MCF 10A (cell line): Measurements from ENCODE around the gene SLC22A23. TPM values are rescaled to one million over a fixed set of nuclear protein-coding genes. Genes with fewer than 3 reads are reported as not detected.
A peak's percentile ranks its signal among the peaks of the same experiment; 100 is the strongest.

Source experiments
- Bru-seq: library from RNA; stranded (reverse); fragments of 400-500 nt; gene quantifications from one replicate; lab custom pipeline; 2021; lab: Mats Ljungman, UMichigan
- BruChase-seq, 2 experiments: library from RNA; stranded (reverse); fragments of 400-500 nt; gene quantifications; one replicate each; lab custom pipeline; 2021; lab: Mats Ljungman, UMichigan
- BruUV-seq: library from RNA; stranded (reverse); fragments of 400-500 nt; replicated peaks from 2 replicates; lab custom pipeline; 2021; lab: Mats Ljungman, UMichigan
- CTCF ChIA-PET: fragments of 300-600 bp; sonication (Branson Sonifier 250); formaldehyde crosslinking; extraction: SDS; loops from one replicate; lab custom pipeline; 2021; ENCODE audit warnings: antibody characterized with exemption, inconsistent platforms; lab: Yijun Ruan, JAX
- POLR2A ChIA-PET: fragments of 300-600, 350-650 bp; sonication (Branson Sonifier 250); formaldehyde crosslinking; extraction: SDS; loops from one replicate; lab custom pipeline; 2020; ENCODE audit warnings: antibody characterized with exemption, inconsistent platforms; lab: Yijun Ruan, JAX
- DNase-seq: peaks from one replicate; pipeline ENCODE4 v3.0.0-alpha.2; 2018; ENCODE audit not compliant: unreplicated experiment
- H3K27ac Mint-ChIP-seq: one replicate; pipeline ENCODE4 v1.8.0; 2022; ENCODE audit warnings: mild to moderate bottlenecking, low read depth, mixed read lengths; ENCODE audit not compliant: unreplicated experiment
- H3K27me3 Mint-ChIP-seq: one replicate; pipeline ENCODE4 v1.8.0; 2022; ENCODE audit warnings: mixed read lengths; ENCODE audit not compliant: insufficient read depth, unreplicated experiment
- H3K36me3 Mint-ChIP-seq: one replicate; pipeline ENCODE4 v1.8.0; 2022; ENCODE audit warnings: mild to moderate bottlenecking, moderate library complexity, mixed read lengths; ENCODE audit not compliant: insufficient read depth, unreplicated experiment
- H3K4me1 Mint-ChIP-seq: one replicate; pipeline ENCODE4 v1.8.0; 2022; ENCODE audit warnings: mixed read lengths; ENCODE audit not compliant: insufficient read depth, unreplicated experiment
- H3K4me3 Mint-ChIP-seq: one replicate; pipeline ENCODE4 v1.8.0; 2022; ENCODE audit warnings: mild to moderate bottlenecking, moderate library complexity, mixed read lengths; ENCODE audit not compliant: unreplicated experiment
- H3K9me3 Mint-ChIP-seq: one replicate; pipeline ENCODE4 v1.8.0; 2022; ENCODE audit warnings: mixed read lengths; ENCODE audit not compliant: unreplicated experiment
- CTCF ChIP-seq: fragments of 200-600 bp; IDR thresholded peaks from one replicate; pipeline ENCODE4 v1.8.0; 2022; ENCODE audit warnings: antibody characterized with exemption, mild to moderate bottlenecking; ENCODE audit not compliant: unreplicated experiment
- intact Hi-C: fragments of 100-400 bp; cut with micrococcal nuclease; formaldehyde crosslinking; loops from 2 replicates; pipeline ENCODE4 v1.14.1; 2022
- long read RNA-seq: library from polyadenylated mRNA; stranded (forward); transcript quantifications from one replicate; pipeline ENCODE4 v2.0.0, GENCODE V29; 2022
- total RNA-seq: library from RNA; stranded (reverse); gene quantifications from 2 replicates; pipeline ENCODE4 v1.2.3, GENCODE V29; 2022

Gene SLC22A23
- total RNA-seq (11.5 and 11.9 TPM in 2 replicates), Bru-seq, nascent RNA (percentile 60 among the genes with signal in this experiment), BruChase-seq, experiment 1, labeled RNA remaining after a 6-hour chase (percentile 62 among the genes with signal in this experiment), BruChase-seq, experiment 2, labeled RNA remaining after a 2-hour chase (percentile 55 among the genes with signal in this experiment)
- long read RNA-seq, full-length matches to known transcripts: 4 of 13 reads
- long read RNA-seq, partial matches to known transcripts: 2 of 13 reads
- long read RNA-seq, other reads (novel, unspliced or antisense): 7 of 13 reads

GRCh38 chr6:3456898-3457709, at the start of gene SLC22A23:
Gene SLC22A23 (minus strand): TSS chr6:3457050. CDS start chr6:3456559, 491 bp downstream.
- TF ChIP-seq CTCF: peak; percentile 79
- peaks cover 7% of the 10 kb centered on the region for H3K4me1 Mint-ChIP-seq
- no peaks in the 10 kb centered on the region for H3K9me3 Mint-ChIP-seq
- peaks cover 6% of the 10 kb centered on the region for H3K36me3 Mint-ChIP-seq
- intact Hi-C loops: loop anchor here (2.0 to 5.0 kb wide), 4 partner anchors 46 to 136 kb away; no protein-coding TSS in a partner anchor
- H3K27ac Mint-ChIP-seq: no peak within 1 kb of the TSS
- DNase-seq: peak; percentile 69
- CTCF ChIA-PET: interaction anchor here (0.5 to 1.3 kb wide), 5 partner anchors 46 to 521 kb away, joined by 3 to 5 read pairs (median 4); no protein-coding TSS in a partner anchor
- no peaks in the 10 kb centered on the region for H3K27me3 Mint-ChIP-seq
- H3K4me3 Mint-ChIP-seq: peak within 1 kb of the TSS; percentile 75
- no TSS peak for BruUV-seq
- POLR2A ChIA-PET: interaction anchor here (0.6 to 5.2 kb wide), 16 partner anchors 8 to 281 kb away, joined by 3 to 42 read pairs (median 4); no protein-coding TSS in a partner anchor

GRCh38 chr6:3506200-3506599, 49.4 kb upstream of the SLC22A23 start:
- H3K36me3 Mint-ChIP-seq: no peaks in the 10 kb centered on the region
- intact Hi-C loops: no loop called here

GRCh38 chr6:3504938-3505805, 48.3 kb upstream of the SLC22A23 start:
- no peak overlapping the region for H3K4me3 Mint-ChIP-seq
- no peaks in the 10 kb centered on the region for H3K9me3 Mint-ChIP-seq
- H3K4me1 Mint-ChIP-seq: peaks cover 26% of the 10 kb centered on the region
- H3K27ac Mint-ChIP-seq: peak overlapping the region; percentile 88
- H3K27me3 Mint-ChIP-seq: no peaks in the 10 kb centered on the region
- BruUV-seq: no TSS peak
- H3K36me3 Mint-ChIP-seq: no peaks in the 10 kb centered on the region
- no peak for TF ChIP-seq CTCF
- intact Hi-C loops: no loop called here
- no peak for DNase-seq
- ChIA-PET POLR2A (interaction anchor here (2.1 to 8.7 kb wide), 6 partner anchors 10 to 223 kb away, joined by 7 to 127 read pairs (median 16); no protein-coding TSS in a partner anchor), CTCF (interaction anchor here (0.6 to 0.9 kb wide), 2 partner anchors 22 to 97 kb away, joined by 3 read pairs; no protein-coding TSS in a partner anchor)

More at GRCh38 chr6:3506200-3506599, 49.4 kb upstream of the SLC22A23 start:
- no peak for TF ChIP-seq CTCF
- no peak for DNase-seq
- Mint-ChIP-seq H3K27me3 (no peaks in the 10 kb centered on the region), H3K4me1 (peaks cover 22% of the 10 kb centered on the region), H3K27ac (peak overlapping the region; percentile 88), H3K9me3 (no peaks in the 10 kb centered on the region), H3K4me3 (no peak overlapping the region)
- ChIA-PET CTCF (interaction anchor here (0.6 to 1.3 kb wide), 5 partner anchors 12 to 507 kb away, joined by 3 to 5 read pairs (median 3); no protein-coding TSS in a partner anchor), POLR2A (interaction anchor here (0.5 to 8.7 kb wide), 17 partner anchors 9 to 509 kb away, joined by 3 to 127 read pairs (median 7); no protein-coding TSS in a partner anchor)
- BruUV-seq: no TSS peak
